A549 treated with Mapracorat at 1 μM for 4 hours (cell line): ENCODE measurements around the gene HEPACAM. TPM values are rescaled to one million over a fixed set of nuclear protein-coding genes. Genes with fewer than 3 reads are reported as not detected.

Source experiments
- total RNA-seq: library from RNA; stranded (reverse); fragments of 200-300 nt; extraction: Qiagen RNA extraction; gene quantifications from 5 replicates; pipeline ENCODE4 v1.2.3, GENCODE V29; 2022

Gene HEPACAM
- not detected in 5 replicates for total RNA-seq

GRCh38 chr11:124935548-124936514, at the start of gene HEPACAM:
HEPACAM (minus strand) TSS chr11:124936047; CDS start chr11:124936006, 41 bp downstream.

GRCh38 chr11:124953753-124954589, 18.1 kb upstream of the HEPACAM start, which contains the start of gene CCDC15:
CCDC15 (plus strand) TSS chr11:124954202; CDS start chr11:124954733, 531 bp downstream.

GRCh38 chr11:124918950-124919349, 16.9 kb downstream of the HEPACAM start, which contains the start of gene HEPN1:
HEPN1 (plus strand) TSS chr11:124919250.

GRCh38 chr11:124897674-124898262, 38.1 kb downstream of the HEPACAM start, which contains the start of gene ROBO4:
ROBO4 (minus strand) TSS chr11:124897865; CDS start chr11:124897795, 70 bp downstream.

Other genes starting within 250 kb of the HEPACAM start
- gene NRGN, start 196.1 kb downstream of the HEPACAM start, total RNA-seq = 6.4 to 10.9 TPM (median 9.7 TPM) in 5 replicates
- gene VSIG2, start 183.8 kb downstream of the HEPACAM start, total RNA-seq = not detected in 5 replicates
- gene ESAM, start 173.8 kb downstream of the HEPACAM start, total RNA-seq = 10.9 to 15.1 TPM (median 13.5 TPM) in 5 replicates
- 5.5 to 6.3 TPM (median 5.8 TPM) in 5 replicates for gene MSANTD2, start 135.6 kb downstream of the HEPACAM start, total RNA-seq
- gene ROBO3, start 70.6 kb downstream of the HEPACAM start, total RNA-seq = 2.2 to 2.8 TPM (median 2.6 TPM) in 5 replicates
- gene ROBO4, start 38.2 kb downstream of the HEPACAM start, total RNA-seq = not detected in 5 replicates
- gene HEPN1, start 16.8 kb downstream of the HEPACAM start, total RNA-seq = not detected in 5 replicates
- gene CCDC15, start 18.2 kb upstream of the HEPACAM start, total RNA-seq = 0.44 to 0.86 TPM (median 0.70 TPM) in 5 replicates
- gene SLC37A2, start 127.3 kb upstream of the HEPACAM start, total RNA-seq = 0.05 to 0.16 TPM (median 0.11 TPM) in 5 replicates
- gene TMEM218, start 175.6 kb upstream of the HEPACAM start, total RNA-seq = 19.3 to 24.1 TPM (median 21.5 TPM) in 5 replicates
- 0.11 TPM in 1 of 5 replicates, not detected in the others for gene PKNOX2, start 228.7 kb upstream of the HEPACAM start, total RNA-seq